H9 (cell line): Measurements from ENCODE around the gene MYO1D. TPM values are rescaled to one million over a fixed set of nuclear protein-coding genes. Genes with fewer than 3 reads are reported as not detected.

ENCODE experiments used
- DNase-seq: peaks from one replicate; pipeline ENCODE4 v3.0.0-alpha.2; 2017
- H2AFZ ChIP-seq: one replicate; pipeline ENCODE4 v1.6.1; 2013; ENCODE audit warnings: mild to moderate bottlenecking, low read length, control low read depth, moderate library complexity
- H2AK5ac ChIP-seq: 2 replicates; pipeline ENCODE4 v1.6.1; 2013; ENCODE audit warnings: low read length, control low read depth, mixed read lengths; ENCODE audit not compliant: insufficient read length
- H2BK120ac ChIP-seq: one replicate; pipeline ENCODE4 v1.6.1; 2013; ENCODE audit warnings: low read depth, mild to moderate bottlenecking, low read length, control low read depth, inconsistent platforms; ENCODE audit not compliant: poor library complexity, severe bottlenecking
- H2BK12ac ChIP-seq: 2 replicates; pipeline ENCODE4 v1.6.1; 2013; ENCODE audit warnings: low read length, control low read depth, mixed read lengths, low read depth; ENCODE audit not compliant: insufficient read length
- H2BK15ac ChIP-seq: 2 replicates; pipeline ENCODE4 v1.6.1; 2013; ENCODE audit warnings: low read depth, low read length, control low read depth
- H2BK20ac ChIP-seq: one replicate; pipeline ENCODE4 v1.6.1; 2013; ENCODE audit warnings: low read depth, mild to moderate bottlenecking, low read length, control low read depth, inconsistent platforms; ENCODE audit not compliant: poor library complexity, severe bottlenecking
- H2BK5ac ChIP-seq: 2 replicates; pipeline ENCODE4 v1.6.1; 2013; ENCODE audit warnings: low read length, control low read depth, mixed read lengths; ENCODE audit not compliant: insufficient read length
- H3K14ac ChIP-seq: 2 replicates; pipeline ENCODE4 v1.6.1; 2013; ENCODE audit warnings: low read length, control low read depth; ENCODE audit not compliant: insufficient read depth
- H3K18ac ChIP-seq: 2 replicates; pipeline ENCODE4 v1.6.1; 2013; ENCODE audit warnings: low read depth, mild to moderate bottlenecking, mixed read lengths, low read length, control low read depth; ENCODE audit not compliant: insufficient read length
- H3K23ac ChIP-seq: 2 replicates; pipeline ENCODE4 v1.6.1; 2013; ENCODE audit warnings: low read length, control low read depth, mixed read lengths, low read depth; ENCODE audit not compliant: insufficient read length
- H3K23me2 ChIP-seq: 2 replicates; pipeline ENCODE4 v1.6.1; 2013; ENCODE audit warnings: low read depth, mild to moderate bottlenecking, mixed read lengths, low read length, control low read depth; ENCODE audit not compliant: insufficient read length, poor library complexity, severe bottlenecking
- H3K27ac ChIP-seq: 2 replicates; pipeline ENCODE4 v1.5.1; 2013; ENCODE audit warnings: low read length, control low read depth, mixed read lengths, low read depth; ENCODE audit not compliant: insufficient read length
- H3K27me3 ChIP-seq: 2 replicates; pipeline ENCODE4 v1.6.1; 2013; ENCODE audit warnings: low read length, control low read depth, inconsistent platforms; ENCODE audit not compliant: insufficient read depth
- H3K4ac ChIP-seq: 2 replicates; pipeline ENCODE4 v1.6.1; 2013; ENCODE audit warnings: low read depth, mild to moderate bottlenecking, control low read depth, inconsistent platforms, low read length, moderate library complexity
- H3K4me1 ChIP-seq: 2 replicates; pipeline ENCODE4 v1.6.1; 2013; ENCODE audit warnings: low read length, control low read depth, inconsistent platforms; ENCODE audit not compliant: insufficient read depth
- H3K4me2 ChIP-seq: 2 replicates; pipeline ENCODE4 v1.6.1; 2013; ENCODE audit warnings: low read length, control low read depth, mixed read lengths; ENCODE audit not compliant: insufficient read length, insufficient read depth
- H3K56ac ChIP-seq: 2 replicates; pipeline ENCODE4 v1.6.1; 2013; ENCODE audit warnings: low read depth, mild to moderate bottlenecking, mixed read lengths, low read length, control low read depth; ENCODE audit not compliant: insufficient read length
- H3K79me1 ChIP-seq: 2 replicates; pipeline ENCODE4 v1.6.1; 2013; ENCODE audit warnings: low read depth, mild to moderate bottlenecking, moderate library complexity, low read length, control low read depth, inconsistent platforms; ENCODE audit not compliant: insufficient read depth, poor library complexity, severe bottlenecking
- H3K79me2 ChIP-seq: 2 replicates; pipeline ENCODE4 v1.6.1; 2013; ENCODE audit warnings: low read length, control low read depth, inconsistent platforms; ENCODE audit not compliant: insufficient read depth
- H3K9ac ChIP-seq: 2 replicates; pipeline ENCODE4 v1.6.1; 2013; ENCODE audit warnings: low read length, control low read depth, mixed read lengths; ENCODE audit not compliant: insufficient read length; ENCODE audit errors: extremely low read depth
- H3K9me3 ChIP-seq: one replicate; pipeline ENCODE4 v1.6.1; 2013; ENCODE audit warnings: low read depth, low read length, inconsistent platforms; ENCODE audit not compliant: control insufficient read depth
- H3T11ph ChIP-seq: one replicate; pipeline ENCODE4 v1.6.1; 2013; ENCODE audit warnings: mild to moderate bottlenecking, low read length, control low read depth, inconsistent platforms
- H4K20me1 ChIP-seq: one replicate; pipeline ENCODE4 v1.6.1; 2013; ENCODE audit not compliant: control insufficient read depth, insufficient read length, insufficient read depth
- H4K5ac ChIP-seq: 2 replicates; pipeline ENCODE4 v1.6.1; 2013; ENCODE audit warnings: low read depth, mild to moderate bottlenecking, mixed read lengths, low read length, control low read depth; ENCODE audit not compliant: insufficient read length
- H4K8ac ChIP-seq: replicated peaks from 2 replicates; pipeline ENCODE4 v1.6.1; 2013; ENCODE audit warnings: low read length, control low read depth, mixed read lengths, low read depth; ENCODE audit not compliant: insufficient read length
- H4K91ac ChIP-seq: 2 replicates; pipeline ENCODE4 v1.6.1; 2013; ENCODE audit warnings: low read depth, mild to moderate bottlenecking, moderate library complexity, mixed read lengths, low read length, control low read depth; ENCODE audit not compliant: insufficient read length
- H3K27ac Mint-ChIP-seq, 3 experiments: 2 replicates in 2 of 3; 3 replicates in 1 of 3; pipeline ENCODE4 v1.8.0; 2020 to 2021; ENCODE audit warnings: mixed read lengths in 3 of 3, mild to moderate bottlenecking in 1 of 3, moderate library complexity in 1 of 3
- H3K27me3 Mint-ChIP-seq: 2 replicates; pipeline ENCODE4 v1.8.0; 2021; ENCODE audit warnings: low read depth, mild to moderate bottlenecking, moderate library complexity, mixed read lengths
- H3K36me3 Mint-ChIP-seq, 3 experiments: 2 replicates in 2 of 3; 3 replicates in 1 of 3; pipeline ENCODE4 v1.8.0; 2020 to 2021; ENCODE audit warnings: low read depth in 3 of 3, mixed read lengths in 3 of 3; ENCODE audit not compliant: insufficient read depth in 1 of 3
- H3K4me1 Mint-ChIP-seq, 2 experiments: 2 replicates each; pipeline ENCODE4 v1.8.0; 2020; ENCODE audit warnings: mixed read lengths in 2 of 2
- H3K4me3 Mint-ChIP-seq, 2 experiments: 2 replicates in 1 of 2; 3 replicates in 1 of 2; pipeline ENCODE4 v1.8.0; 2020 to 2021; ENCODE audit warnings: mild to moderate bottlenecking in 2 of 2, mixed read lengths in 2 of 2, moderate library complexity in 1 of 2
- H3K9me3 Mint-ChIP-seq, 2 experiments: 2 replicates in 1 of 2; 3 replicates in 1 of 2; pipeline ENCODE4 v1.8.0; 2020; ENCODE audit warnings: mild to moderate bottlenecking in 2 of 2, mixed read lengths in 2 of 2, moderate library complexity in 1 of 2
- CTCF ChIP-seq: fragments of 200-600 bp; sonication (generic); conservative IDR thresholded peaks from 3 replicates; pipeline ENCODE4 v1.8.0; 2021; ENCODE audit warnings: antibody characterized with exemption, mild to moderate bottlenecking
- WGBS: extraction: QIAGEN DNeasy Blood & Tissue Kit; methylation state at CpG from one replicate; pipeline ENCODE4 v1.1.7; 2013; ENCODE audit warnings: missing lambda C conversion rate, low lambda C conversion rate, mixed read lengths; ENCODE audit not compliant: insufficient read length; ENCODE audit errors: extremely low coverage; 5-methylcytosine and 5-hydroxymethylcytosine counted together
- total RNA-seq: library from RNA; stranded (reverse); gene quantifications from 2 replicates; pipeline ENCODE4 v1.2.1, GENCODE V29; 2021

Gene MYO1D
- total RNA-seq, 1 experiment from 2014 or later, result 19.0 TPM

DNA sequence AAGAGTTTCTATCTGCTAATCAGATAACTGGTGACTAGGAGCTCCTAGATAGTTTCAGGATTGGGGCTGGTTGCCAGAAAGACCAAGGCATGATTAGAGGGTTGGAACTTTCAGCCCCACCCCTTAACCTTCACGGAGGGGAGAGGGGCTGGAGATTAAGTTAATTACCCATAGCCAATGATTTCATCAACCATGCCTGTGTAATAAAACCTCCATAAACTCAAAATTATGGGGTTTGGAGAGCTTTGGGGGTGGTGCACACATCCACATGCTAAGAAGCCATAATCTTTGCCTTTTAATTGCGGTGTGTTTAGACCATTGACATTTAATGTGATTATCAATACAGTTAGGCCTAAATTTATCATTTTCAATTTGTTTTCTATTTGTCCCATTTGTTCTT lies 228.5 kb downstream of the MYO1D start:
- no peak overlapping the region for H3K4me2 ChIP-seq
- peaks cover 11 to 12% of the 10 kb centered on the region in 2 experiments for H3K9me3 Mint-ChIP-seq
- WGBS, result no CpG with 5 or more reads among the region's 2 CpGs
- H3K23ac ChIP-seq, result no peak overlapping the region
- no peak overlapping the region for H2BK15ac ChIP-seq
- H3K27ac ChIP-seq, result no peak overlapping the region
- no peak overlapping the region for H4K8ac ChIP-seq
- H4K20me1 ChIP-seq, result no peaks in the 10 kb centered on the region
- no peak for DNase-seq
- H3K79me2 ChIP-seq, result no peaks in the 10 kb centered on the region
- no peak overlapping the region for H3K4me3 Mint-ChIP-seq
- no peak overlapping the region for H3K14ac ChIP-seq
- no peaks in the 10 kb centered on the region for H3K23me2 ChIP-seq
- H3K4me1 Mint-ChIP-seq, result no peaks in the 10 kb centered on the region
- H2BK120ac ChIP-seq, result no peak overlapping the region
- no peak overlapping the region for H2AFZ ChIP-seq
- no peak overlapping the region for H3T11ph ChIP-seq
- H3K4ac ChIP-seq, result no peak overlapping the region
- H3K79me1 ChIP-seq, result no peaks in the 10 kb centered on the region
- H4K5ac ChIP-seq, result no peak overlapping the region
- no peak overlapping the region for H2AK5ac ChIP-seq
- H2BK12ac ChIP-seq, result no peak overlapping the region
- no peaks in the 10 kb centered on the region for H3K9me3 ChIP-seq
- no peak overlapping the region for H2BK20ac ChIP-seq
- no peak overlapping the region for H3K56ac ChIP-seq
- peaks cover 22 to 39% (median 35%) of the 10 kb centered on the region in 3 experiments for H3K36me3 Mint-ChIP-seq
- H4K91ac ChIP-seq, result no peak overlapping the region
- no peak overlapping the region for H2BK5ac ChIP-seq
- TF ChIP-seq CTCF, result no peak
- no peaks in the 10 kb centered on the region for H3K27me3 ChIP-seq
- H3K18ac ChIP-seq, result no peak overlapping the region
- no peak overlapping the region for H3K9ac ChIP-seq
- H3K27ac Mint-ChIP-seq, result no peak overlapping the region
- no peaks in the 10 kb centered on the region for H3K4me1 ChIP-seq
- H3K27me3 Mint-ChIP-seq, result no peaks in the 10 kb centered on the region
